Activated CD4-positive, alpha-beta T cell treated with anti-CD3 and anti-CD28 coated beads, Interleukin-2, Interleukin-4, amounts not matched to agents 100 ng/mL and 50 ng/mL, durations not matched to agents 16 hours and 8 hours (primary cell): Measurements from ENCODE around the gene NOX5.

Source experiments
- DNase-seq: peaks from one replicate; pipeline ENCODE4 v3.0.0-alpha.2; 2020; ENCODE audit warnings: low spot score

The NOX5 gene

DNA sequence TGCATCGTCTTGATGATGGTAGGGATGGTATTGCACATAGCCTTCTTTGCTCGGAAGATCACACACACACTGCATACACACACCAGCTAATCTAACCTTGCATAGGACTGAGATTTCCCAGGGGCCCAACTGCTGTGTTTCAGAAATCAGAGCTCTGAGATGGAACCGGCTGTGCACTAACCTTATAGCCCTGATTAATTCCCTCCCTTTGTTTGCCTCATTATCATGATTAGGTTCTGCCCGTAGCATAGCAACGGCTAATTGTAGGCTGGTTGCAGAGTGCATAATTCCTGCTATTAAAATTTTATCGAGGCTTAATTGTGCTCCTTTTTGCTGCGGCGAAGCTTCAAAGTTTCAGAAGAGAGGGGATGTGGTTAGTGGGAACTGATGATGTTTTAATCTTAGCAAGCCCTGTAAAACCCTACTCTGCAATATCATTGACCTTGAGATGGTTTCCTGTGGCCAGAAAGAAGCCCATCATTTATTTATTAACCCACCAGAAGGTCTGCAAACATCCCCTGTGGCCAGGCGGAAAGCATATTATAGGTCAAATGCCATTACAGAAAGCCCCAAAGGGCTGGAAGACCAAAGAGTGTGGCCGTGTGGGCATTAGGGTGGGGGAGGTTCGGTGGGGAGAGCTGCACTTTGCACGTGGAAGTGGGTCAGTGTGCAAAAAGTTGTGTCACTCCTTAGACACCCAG lies 89.7 kb downstream of the NOX5 start:
- peak; percentile 30 for DNase-seq

- DNase-seq = no peak
These were observed 91.0 kb downstream of the NOX5 start for GRCh38 chr15:69105451-69105985.

- DNase-seq = peak; percentile 55
These were observed 92.6 kb downstream of the NOX5 start for GRCh38 chr15:69107025-69107620.
